Esophagus muscularis mucosa (tissue), 4 donors: Measurements from ENCODE around the gene RFTN1. TPM values are rescaled to one million over a fixed set of nuclear protein-coding genes. Genes with fewer than 3 reads are reported as not detected.

Source experiments
- DNase-seq: peaks from one replicate; pipeline ENCODE4 v3.0.0-alpha.2; 2017; ENCODE audit errors: extremely low spot score
- H3K27ac ChIP-seq, 4 donors: fragments of 200-600 bp; sonication (generic); replicated peaks in 1 of 4; 1 replicate in 3 of 4; 2 replicates in 1 of 4; pipeline ENCODE4 v1.5.1; 2016 to 2019; ENCODE audit warnings: mild to moderate bottlenecking in 1 of 4
- H3K27me3 ChIP-seq, 4 donors: fragments of 200-600 bp; sonication (generic); one replicate each; pipeline versions ENCODE4 v1.5.1 to v1.6.0; 2016 to 2019
- H3K36me3 ChIP-seq, 4 donors: fragments of 200-600 bp; sonication (generic); one replicate each; pipeline ENCODE4 v1.5.1; 2016 to 2019
- H3K4me1 ChIP-seq, 4 donors: fragments of 200-600 bp; sonication (generic); one replicate each; pipeline ENCODE4 v1.5.1; 2016 to 2019
- H3K4me3 ChIP-seq, 4 donors: fragments of 200-600 bp; sonication (generic); 1 replicate in 2 of 4; 2 replicates in 2 of 4; pipeline ENCODE4 v1.5.1; 2016 to 2019; ENCODE audit warnings: mild to moderate bottlenecking in 4 of 4, moderate library complexity in 1 of 4
- H3K9me3 ChIP-seq, 4 donors: fragments of 200-600 bp; sonication (generic); 1 replicate in 3 of 4; 2 replicates in 1 of 4; pipeline ENCODE4 v1.5.1; 2016 to 2019
- CTCF ChIP-seq, 3 experiments: fragments of 200-600 bp in 2 of 3; fragments of 450-650 bp in 1 of 3; sonication (generic) in 2 of 3; IDR thresholded peaks; one replicate each; pipeline ENCODE4 v1.5.1; 2017 to 2019; ENCODE audit warnings: antibody characterized with exemption in 3 of 3, mild to moderate bottlenecking in 2 of 3, moderate library complexity in 1 of 3
- EP300 ChIP-seq: sonication (generic); formaldehyde crosslinking; IDR thresholded peaks from one replicate; pipeline ENCODE4 v1.6.1; 2017; ENCODE audit warnings: antibody characterized with exemption
- POLR2A ChIP-seq: fragments of 450-650 bp; IDR thresholded peaks from one replicate; pipeline ENCODE4 v1.6.1; 2017; ENCODE audit warnings: antibody characterized with exemption, moderate library complexity, mild to moderate bottlenecking, low read depth
- POLR2AphosphoS5 ChIP-seq, 2 donors: sonication (generic); formaldehyde crosslinking; IDR thresholded peaks; one replicate each; pipeline ENCODE4 v1.6.1; 2017; ENCODE audit warnings: antibody characterized with exemption in 2 of 2
- WGBS: methylation state at CpG from one replicate; pipeline ENCODE4 v1.1.5; 2018; 5-methylcytosine and 5-hydroxymethylcytosine counted together
- intact Hi-C: fragments of 100-400 bp; cut with DNase I; formaldehyde crosslinking; loops from one replicate; pipeline ENCODE4 v1.15.1; 2023
- total RNA-seq, 4 donors: library from RNA; depleted of rRNA; stranded (reverse); fragments of >200 nt; gene quantifications; one replicate each; pipeline versions ENCODE4 v1.1.0 to v1.2.1, GENCODE V29; 2016

Gene RFTN1
- total RNA-seq: 100 to 1,000 TPM in 2 of 4 donors, 10 to 100 TPM in 2; 79.7 to 142 (median 104) TPM

- intact Hi-C loops: loop anchor here (10.0 kb wide), 1 partner anchor 139 kb away; no protein-coding TSS in a partner anchor
- H3K4me3 ChIP-seq: peak within 1 kb of the TSS; percentile 82 to 95 (median 88)
- H3K27me3 ChIP-seq: no peaks in the 10 kb centered on the region
- H3K27ac ChIP-seq: peak within 1 kb of the TSS; percentile 90 to 94 (median 92)
- DNase-seq: no peak
- peaks cover 53 to 78% (median 72%) of the 10 kb centered on the region in 4 donors for H3K4me1 ChIP-seq
- no peaks in the 10 kb centered on the region for H3K9me3 ChIP-seq
- no peak for TF ChIP-seq EP300
- peak; percentile 61 to 64 for TF ChIP-seq POLR2AphosphoS5 (IDR thresholded peaks at IDR 0.05)
- TF ChIP-seq CTCF (IDR thresholded peaks at IDR 0.05): peak in 1 of 3 experiments; percentile 10
- H3K36me3 ChIP-seq: no peaks in the 10 kb centered on the region
- 5% methylated on average over 12 of the region's 92 CpGs for WGBS
Measured at GRCh38 chr3:16513141-16514020, at the start of gene RFTN1. Gene RFTN1 (minus strand): TSS chr3:16513699. CDS start chr3:16493869, 19,830 bp downstream.

GRCh38 chr3:16559653-16560365, 46.3 kb upstream of the RFTN1 start:
- Histone ChIP-seq H3K4me1 (no peaks in the 10 kb centered on the region), H3K9me3 (peaks cover 0 to 8% (median 6%) of the 10 kb centered on the region in 4 donors), H3K27me3 (no peaks in the 10 kb centered on the region), H3K4me3 (no peak overlapping the region), H3K27ac (no peak overlapping the region), H3K36me3 (no peaks in the 10 kb centered on the region)
- no peak for DNase-seq
- intact Hi-C loops: no loop called here
- 89% methylated on average over 5 of the region's 5 CpGs for WGBS
- no peak for TF ChIP-seq POLR2AphosphoS5 (IDR thresholded peaks at IDR 0.05)
- TF ChIP-seq CTCF (IDR thresholded peaks at IDR 0.05): no peak
- TF ChIP-seq POLR2A: no peak
- TF ChIP-seq EP300: no peak

- no peaks in the 10 kb centered on the region for H3K27me3 ChIP-seq
- TF ChIP-seq EP300: no peak
- no peak for TF ChIP-seq CTCF (IDR thresholded peaks at IDR 0.05)
- no peak for TF ChIP-seq POLR2AphosphoS5 (IDR thresholded peaks at IDR 0.05)
- TF ChIP-seq POLR2A: no peak
- no peak overlapping the region for H3K4me3 ChIP-seq
- intact Hi-C loops: no loop called here
- H3K9me3 ChIP-seq: no peaks in the 10 kb centered on the region
- peak; percentile 66 for DNase-seq
- no peaks in the 10 kb centered on the region for H3K36me3 ChIP-seq
- no peak overlapping the region for H3K27ac ChIP-seq
- peaks cover 6 to 14% (median 9%) of the 10 kb centered on the region in 4 donors for H3K4me1 ChIP-seq
- 84% methylated on average over 4 of the region's 4 CpGs for WGBS
Measured at GRCh38 chr3:16554126-16554525, 40.6 kb upstream of the RFTN1 start.

GRCh38 chr3:16552757-16553156, 39.3 kb upstream of the RFTN1 start:
- Histone ChIP-seq H3K27ac (no peak overlapping the region), H3K4me1 (peaks cover 6 to 14% (median 9%) of the 10 kb centered on the region in 4 donors), H3K27me3 (no peaks in the 10 kb centered on the region), H3K4me3 (no peak overlapping the region), H3K36me3 (no peaks in the 10 kb centered on the region), H3K9me3 (no peaks in the 10 kb centered on the region)
- intact Hi-C loops: no loop called here
- no peak for DNase-seq
- TF ChIP-seq CTCF (IDR thresholded peaks at IDR 0.05) (no peak), POLR2AphosphoS5 (IDR thresholded peaks at IDR 0.05) (no peak), EP300 (no peak), POLR2A (no peak)
- 77% methylated on average over 3 of the region's 3 CpGs for WGBS
